ENCODE data around the gene CALCOCO2. TPM values are rescaled to one million over a fixed set of nuclear protein-coding genes. Genes with fewer than 3 reads are reported as not detected.

The CALCOCO2 gene
- total and polyA plus RNA-seq, 2 of the 13 experiments (the other 11 are each of a cell fraction or from before 2014, with no cell fraction given): 72.9 to 111 TPM

DNA sequence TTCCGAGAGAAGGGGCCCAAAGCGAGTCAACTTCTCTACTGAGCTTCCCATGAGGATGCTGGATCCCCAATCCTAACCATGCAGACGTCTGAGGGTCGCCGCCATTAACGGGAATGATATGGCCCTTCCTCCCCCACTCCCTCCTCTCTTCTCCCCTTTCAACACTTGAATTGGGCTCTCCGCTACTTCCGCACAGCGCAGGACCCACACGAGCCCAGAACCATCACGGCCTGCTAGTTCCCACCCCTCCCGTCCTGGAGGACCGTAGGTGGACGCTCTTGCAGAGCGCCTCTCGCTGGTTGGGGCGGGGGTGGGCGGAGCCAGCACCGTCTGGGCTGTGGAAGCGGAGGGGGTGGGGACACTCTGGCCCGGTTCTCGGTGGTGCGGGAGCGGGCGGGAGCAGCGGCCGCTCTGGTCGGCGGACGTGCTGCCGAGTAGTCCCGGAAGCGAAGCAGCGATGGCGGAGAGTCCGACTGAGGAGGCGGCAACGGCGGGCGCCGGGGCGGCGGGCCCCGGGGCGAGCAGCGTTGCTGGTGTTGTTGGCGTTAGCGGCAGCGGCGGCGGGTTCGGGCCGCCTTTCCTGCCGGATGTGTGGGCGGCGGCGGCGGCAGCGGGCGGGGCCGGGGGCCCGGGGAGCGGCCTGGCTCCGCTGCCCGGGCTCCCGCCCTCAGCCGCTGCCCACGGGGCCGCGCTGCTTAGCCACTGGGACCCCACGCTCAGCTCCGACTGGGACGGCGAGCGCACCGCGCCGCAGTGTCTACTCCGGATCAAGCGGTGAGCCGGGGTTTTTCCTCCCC is 77.4 kb downstream of the CALCOCO2 start, which contains the start of gene UBE2Z (continued):
- TF ChIP-seq, protein P1, sequence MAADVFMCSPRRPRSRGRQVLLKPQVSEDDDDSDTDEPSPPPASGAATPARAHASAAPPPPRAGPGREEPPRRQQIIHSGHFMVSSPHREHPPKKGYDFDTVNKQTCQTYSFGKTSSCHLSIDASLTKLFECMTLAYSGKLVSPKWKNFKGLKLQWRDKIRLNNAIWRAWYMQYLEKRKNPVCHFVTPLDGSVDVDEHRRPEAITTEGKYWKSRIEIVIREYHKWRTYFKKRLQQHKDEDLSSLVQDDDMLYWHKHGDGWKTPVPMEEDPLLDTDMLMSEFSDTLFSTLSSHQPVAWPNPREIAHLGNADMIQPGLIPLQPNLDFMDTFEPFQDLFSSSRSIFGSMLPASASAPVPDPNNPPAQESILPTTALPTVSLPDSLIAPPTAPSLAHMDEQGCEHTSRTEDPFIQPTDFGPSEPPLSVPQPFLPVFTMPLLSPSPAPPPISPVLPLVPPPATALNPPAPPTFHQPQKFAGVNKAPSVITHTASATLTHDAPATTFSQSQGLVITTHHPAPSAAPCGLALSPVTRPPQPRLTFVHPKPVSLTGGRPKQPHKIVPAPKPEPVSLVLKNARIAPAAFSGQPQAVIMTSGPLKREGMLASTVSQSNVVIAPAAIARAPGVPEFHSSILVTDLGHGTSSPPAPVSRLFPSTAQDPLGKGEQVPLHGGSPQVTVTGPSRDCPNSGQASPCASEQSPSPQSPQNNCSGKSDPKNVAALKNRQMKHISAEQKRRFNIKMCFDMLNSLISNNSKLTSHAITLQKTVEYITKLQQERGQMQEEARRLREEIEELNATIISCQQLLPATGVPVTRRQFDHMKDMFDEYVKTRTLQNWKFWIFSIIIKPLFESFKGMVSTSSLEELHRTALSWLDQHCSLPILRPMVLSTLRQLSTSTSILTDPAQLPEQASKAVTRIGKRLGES (CRISPR knock-in tag; IDR thresholded peaks at IDR 0.05; ENCODE audit: borderline replicate concordance): peak; percentile 51; the same call in 1 of the 2 replicates
- peak; percentile 96 for TF ChIP-seq KDM5B (CRISPR knock-in tag; IDR thresholded peaks at IDR 0.05; ENCODE audit: borderline replicate concordance)
- TF ChIP-seq, protein P2, sequence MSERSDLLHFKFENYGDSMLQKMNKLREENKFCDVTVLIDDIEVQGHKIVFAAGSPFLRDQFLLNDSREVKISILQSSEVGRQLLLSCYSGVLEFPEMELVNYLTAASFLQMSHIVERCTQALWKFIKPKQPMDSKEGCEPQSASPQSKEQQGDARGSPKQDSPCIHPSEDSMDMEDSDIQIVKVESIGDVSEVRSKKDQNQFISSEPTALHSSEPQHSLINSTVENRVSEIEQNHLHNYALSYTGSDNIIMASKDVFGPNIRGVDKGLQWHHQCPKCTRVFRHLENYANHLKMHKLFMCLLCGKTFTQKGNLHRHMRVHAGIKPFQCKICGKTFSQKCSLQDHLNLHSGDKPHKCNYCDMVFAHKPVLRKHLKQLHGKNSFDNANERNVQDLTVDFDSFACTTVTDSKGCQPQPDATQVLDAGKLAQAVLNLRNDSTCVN (CRISPR knock-in tag; IDR thresholded peaks at IDR 0.05; ENCODE audit: borderline replicate concordance): peak; percentile 86; the same call in 1 of the 2 replicates
- no peak for TF ChIP-seq ZNF24 (IDR thresholded peaks at IDR 0.05)
- no peak; the same call in 1 of the 2 replicates for TF ChIP-seq JUNB (CRISPR knock-in tag; IDR thresholded peaks at IDR 0.05; ENCODE audit: borderline replicate concordance)
- peak; percentile 90 for TF ChIP-seq ZBTB38 (CRISPR knock-in tag; IDR thresholded peaks at IDR 0.05)
- TF ChIP-seq, protein P3, sequence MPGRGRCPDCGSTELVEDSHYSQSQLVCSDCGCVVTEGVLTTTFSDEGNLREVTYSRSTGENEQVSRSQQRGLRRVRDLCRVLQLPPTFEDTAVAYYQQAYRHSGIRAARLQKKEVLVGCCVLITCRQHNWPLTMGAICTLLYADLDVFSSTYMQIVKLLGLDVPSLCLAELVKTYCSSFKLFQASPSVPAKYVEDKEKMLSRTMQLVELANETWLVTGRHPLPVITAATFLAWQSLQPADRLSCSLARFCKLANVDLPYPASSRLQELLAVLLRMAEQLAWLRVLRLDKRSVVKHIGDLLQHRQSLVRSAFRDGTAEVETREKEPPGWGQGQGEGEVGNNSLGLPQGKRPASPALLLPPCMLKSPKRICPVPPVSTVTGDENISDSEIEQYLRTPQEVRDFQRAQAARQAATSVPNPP (CRISPR knock-in tag; IDR thresholded peaks at IDR 0.05): 0 out of 2 replicates have a peak, but pooled peaks have one; percentile 71
- peak; percentile 42; the same call in 1 of the 2 replicates for TF ChIP-seq ZFP82 (CRISPR knock-in tag; IDR thresholded peaks at IDR 0.05; ENCODE audit: borderline replicate concordance)
- TF ChIP-seq TARDBP (CRISPR knock-in tag; IDR thresholded peaks at IDR 0.05): peak; percentile 94; the same call in 1 of the 2 replicates
- no peak for TF ChIP-seq MAFG (CRISPR knock-in tag; IDR thresholded peaks at IDR 0.05)
- TF ChIP-seq JARID2 (CRISPR knock-in tag; IDR thresholded peaks at IDR 0.05; ENCODE audit: insufficient replicate concordance): no peak
- TF ChIP-seq ZBTB7A (CRISPR knock-in tag; IDR thresholded peaks at IDR 0.05): no peak
- TF ChIP-seq HNRNPL (IDR thresholded peaks at IDR 0.05; ENCODE audit: low read depth, low read length): no peak
- TF ChIP-seq, protein P4, sequence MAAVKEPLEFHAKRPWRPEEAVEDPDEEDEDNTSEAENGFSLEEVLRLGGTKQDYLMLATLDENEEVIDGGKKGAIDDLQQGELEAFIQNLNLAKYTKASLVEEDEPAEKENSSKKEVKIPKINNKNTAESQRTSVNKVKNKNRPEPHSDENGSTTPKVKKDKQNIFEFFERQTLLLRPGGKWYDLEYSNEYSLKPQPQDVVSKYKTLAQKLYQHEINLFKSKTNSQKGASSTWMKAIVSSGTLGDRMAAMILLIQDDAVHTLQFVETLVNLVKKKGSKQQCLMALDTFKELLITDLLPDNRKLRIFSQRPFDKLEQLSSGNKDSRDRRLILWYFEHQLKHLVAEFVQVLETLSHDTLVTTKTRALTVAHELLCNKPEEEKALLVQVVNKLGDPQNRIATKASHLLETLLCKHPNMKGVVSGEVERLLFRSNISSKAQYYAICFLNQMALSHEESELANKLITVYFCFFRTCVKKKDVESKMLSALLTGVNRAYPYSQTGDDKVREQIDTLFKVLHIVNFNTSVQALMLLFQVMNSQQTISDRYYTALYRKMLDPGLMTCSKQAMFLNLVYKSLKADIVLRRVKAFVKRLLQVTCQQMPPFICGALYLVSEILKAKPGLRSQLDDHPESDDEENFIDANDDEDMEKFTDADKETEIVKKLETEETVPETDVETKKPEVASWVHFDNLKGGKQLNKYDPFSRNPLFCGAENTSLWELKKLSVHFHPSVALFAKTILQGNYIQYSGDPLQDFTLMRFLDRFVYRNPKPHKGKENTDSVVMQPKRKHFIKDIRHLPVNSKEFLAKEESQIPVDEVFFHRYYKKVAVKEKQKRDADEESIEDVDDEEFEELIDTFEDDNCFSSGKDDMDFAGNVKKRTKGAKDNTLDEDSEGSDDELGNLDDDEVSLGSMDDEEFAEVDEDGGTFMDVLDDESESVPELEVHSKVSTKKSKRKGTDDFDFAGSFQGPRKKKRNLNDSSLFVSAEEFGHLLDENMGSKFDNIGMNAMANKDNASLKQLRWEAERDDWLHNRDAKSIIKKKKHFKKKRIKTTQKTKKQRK (IDR thresholded peaks at IDR 0.05; ENCODE audit: low read length): no peak
- peak; percentile 68; the same call in 1 of the 2 replicates for TF ChIP-seq ZSCAN29 (CRISPR knock-in tag; conservative IDR thresholded peaks at IDR 0.05)
- TF ChIP-seq, protein P5, sequence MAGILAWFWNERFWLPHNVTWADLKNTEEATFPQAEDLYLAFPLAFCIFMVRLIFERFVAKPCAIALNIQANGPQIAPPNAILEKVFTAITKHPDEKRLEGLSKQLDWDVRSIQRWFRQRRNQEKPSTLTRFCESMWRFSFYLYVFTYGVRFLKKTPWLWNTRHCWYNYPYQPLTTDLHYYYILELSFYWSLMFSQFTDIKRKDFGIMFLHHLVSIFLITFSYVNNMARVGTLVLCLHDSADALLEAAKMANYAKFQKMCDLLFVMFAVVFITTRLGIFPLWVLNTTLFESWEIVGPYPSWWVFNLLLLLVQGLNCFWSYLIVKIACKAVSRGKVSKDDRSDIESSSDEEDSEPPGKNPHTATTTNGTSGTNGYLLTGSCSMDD (CRISPR knock-in tag; IDR thresholded peaks at IDR 0.05): no peak
- TF ChIP-seq, protein P6, sequence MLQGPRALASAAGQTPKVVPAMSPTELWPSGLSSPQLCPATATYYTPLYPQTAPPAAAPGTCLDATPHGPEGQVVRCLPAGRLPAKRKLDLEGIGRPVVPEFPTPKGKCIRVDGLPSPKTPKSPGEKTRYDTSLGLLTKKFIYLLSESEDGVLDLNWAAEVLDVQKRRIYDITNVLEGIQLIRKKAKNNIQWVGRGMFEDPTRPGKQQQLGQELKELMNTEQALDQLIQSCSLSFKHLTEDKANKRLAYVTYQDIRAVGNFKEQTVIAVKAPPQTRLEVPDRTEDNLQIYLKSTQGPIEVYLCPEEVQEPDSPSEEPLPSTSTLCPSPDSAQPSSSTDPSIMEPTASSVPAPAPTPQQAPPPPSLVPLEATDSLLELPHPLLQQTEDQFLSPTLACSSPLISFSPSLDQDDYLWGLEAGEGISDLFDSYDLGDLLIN (CRISPR knock-in tag; IDR thresholded peaks at IDR 0.05; ENCODE audit: borderline replicate concordance): no peak
